HepG2 (cell line): Measurements from ENCODE around the gene TXNL4A. TPM values are rescaled to one million over a fixed set of nuclear protein-coding genes. Genes with fewer than 3 reads are reported as not detected.

ENCODE experiments used
- CBX5 ChIP-seq: sonication (generic); formaldehyde crosslinking; IDR thresholded peaks from 2 replicates; pipeline ENCODE4 v1.4.0; 2020; ENCODE audit warnings: missing genetic modification reagents, borderline replicate concordance
- ETV5 ChIP-seq: IDR thresholded peaks from 2 replicates; pipeline ENCODE4 v1.6.1; 2018; ENCODE audit warnings: missing biosample characterization, missing genetic modification reagents, inconsistent platforms, borderline replicate concordance
- HDAC6 ChIP-seq: fragments of 200-600 bp; sonication (generic); IDR thresholded peaks from 2 replicates; pipeline ENCODE4 v1.7.0; 2017; ENCODE audit warnings: mild to moderate bottlenecking, antibody characterized with exemption, low read length, low read depth
- HMGA1 ChIP-seq: sonication (generic); formaldehyde crosslinking; conservative IDR thresholded peaks from 2 replicates; pipeline ENCODE4 v1.4.0; 2020; ENCODE audit warnings: missing genetic modification reagents
- JUNB ChIP-seq: sonication (generic); formaldehyde crosslinking; IDR thresholded peaks from 2 replicates; pipeline ENCODE4 v1.8.0; 2022; ENCODE audit warnings: missing genetic modification reagents, mild to moderate bottlenecking, borderline replicate concordance
- KDM5B ChIP-seq: sonication (generic); formaldehyde crosslinking; IDR thresholded peaks from 2 replicates; pipeline ENCODE4 v1.4.0; 2020; ENCODE audit warnings: missing genetic modification reagents, mild to moderate bottlenecking, borderline replicate concordance
- KLF15 ChIP-seq: sonication (generic); formaldehyde crosslinking; IDR thresholded peaks from 2 replicates; pipeline ENCODE4 v1.8.1; 2023; ENCODE audit warnings: borderline replicate concordance, mild to moderate bottlenecking, inconsistent platforms, missing genetic modification reagents, mixed read lengths
- MEIS2 ChIP-seq: sonication (generic); formaldehyde crosslinking; IDR thresholded peaks from 2 replicates; pipeline ENCODE4 v1.9.0; 2021; ENCODE audit warnings: mild to moderate bottlenecking, missing genetic modification reagents
- MXD4 ChIP-seq: IDR thresholded peaks from 2 replicates; pipeline ENCODE4 v1.6.1; 2016; ENCODE audit warnings: mild to moderate bottlenecking, missing biosample characterization, missing genetic modification reagents
- RFXANK ChIP-seq: IDR thresholded peaks from 2 replicates; pipeline ENCODE4 v1.6.1; 2016
- TARDBP ChIP-seq: sonication (generic); formaldehyde crosslinking; IDR thresholded peaks from 2 replicates; pipeline ENCODE4 v1.8.0; 2022; ENCODE audit warnings: mild to moderate bottlenecking, missing genetic modification reagents
- ZNF510 ChIP-seq: sonication (generic); formaldehyde crosslinking; IDR thresholded peaks from 2 replicates; pipeline ENCODE4 v1.4.0; 2020; ENCODE audit warnings: low read depth, mild to moderate bottlenecking, missing genetic modification reagents
- ZNF549 ChIP-seq: sonication (generic); formaldehyde crosslinking; IDR thresholded peaks from 2 replicates; pipeline ENCODE4 v1.5.0; 2020; ENCODE audit warnings: missing genetic modification reagents
- ZNF563 ChIP-seq: sonication (generic); formaldehyde crosslinking; IDR thresholded peaks from 2 replicates; pipeline ENCODE4 v1.8.0; 2022; ENCODE audit warnings: mild to moderate bottlenecking, moderate library complexity, missing genetic modification reagents
- ZNF598 ChIP-seq: sonication (generic); formaldehyde crosslinking; IDR thresholded peaks from 2 replicates; pipeline ENCODE4 v1.5.1; 2020; ENCODE audit warnings: mild to moderate bottlenecking, missing genetic modification reagents, borderline replicate concordance
- ZNF703 ChIP-seq: sonication (generic); formaldehyde crosslinking; IDR thresholded peaks from 2 replicates; pipeline ENCODE4 v1.5.1; 2020; ENCODE audit warnings: missing genetic modification reagents, mild to moderate bottlenecking, moderate library complexity, borderline replicate concordance
- ZNF749 ChIP-seq: sonication (generic); formaldehyde crosslinking; IDR thresholded peaks from 2 replicates; pipeline ENCODE4 v1.8.0; 2022; ENCODE audit warnings: mild to moderate bottlenecking, missing genetic modification reagents, moderate library complexity, borderline replicate concordance
- ZNF83 ChIP-seq: sonication (generic); formaldehyde crosslinking; IDR thresholded peaks from 2 replicates; pipeline ENCODE4 v1.4.0; 2020; ENCODE audit warnings: missing genetic modification reagents, mild to moderate bottlenecking, borderline replicate concordance
- ZNF850 ChIP-seq: sonication (generic); formaldehyde crosslinking; conservative IDR thresholded peaks from 2 replicates; pipeline ENCODE4 v1.9.0; 2021; ENCODE audit warnings: mild to moderate bottlenecking, missing genetic modification reagents
- polyA plus RNA-seq, 8 experiments: library from polyadenylated mRNA; depleted of rRNA in 3 of 8; stranded (reverse) in 7 of 8; unstranded in 1 of 8; fragments of >200 nt; fragmentation: Illumina TruSeq in 4 of 8; extraction: Trizol in 4 of 8; gene quantifications; 2 replicates each; pipeline versions ENCODE4 v1.2.1 to v1.2.3, GENCODE V29; 2011 to 2016; ENCODE audit warnings: low read depth in 4 of 8, missing spikeins in 1 of 8, mixed read lengths in 1 of 8; ENCODE audit not compliant: insufficient read depth in 1 of 8
- total RNA-seq, 5 experiments: library from RNA; depleted of rRNA; stranded (reverse); fragments of >200 nt; fragmentation: Illumina TruSeq; extraction: Trizol; gene quantifications; 2 replicates each; pipeline ENCODE4 v1.2.3, GENCODE V29; 2016; ENCODE audit warnings: low read depth in 1 of 5
- TF ChIP-seq, protein P1 (sequence below): sonication (generic); formaldehyde crosslinking; IDR thresholded peaks from 2 replicates; pipeline ENCODE4 v1.5.0; 2020; ENCODE audit warnings: missing genetic modification reagents, mild to moderate bottlenecking, borderline replicate concordance
- TF ChIP-seq, protein P2 (sequence below): sonication (generic); formaldehyde crosslinking; IDR thresholded peaks from 2 replicates; pipeline ENCODE4 v1.5.0; 2020; ENCODE audit warnings: missing genetic modification reagents
- TF ChIP-seq, protein P3 (sequence below): IDR thresholded peaks from 2 replicates; pipeline ENCODE4 v1.6.1; 2012; ENCODE audit warnings: low read depth, low read length, improper control_type of control experiment
- TF ChIP-seq, protein P4 (sequence below): sonication (generic); formaldehyde crosslinking; IDR thresholded peaks from 2 replicates; pipeline ENCODE4 v1.8.0; 2022; ENCODE audit warnings: mild to moderate bottlenecking, missing genetic modification reagents, moderate library complexity
- TF ChIP-seq, protein P5 (sequence below): sonication (generic); formaldehyde crosslinking; IDR thresholded peaks from 2 replicates; pipeline ENCODE4 v1.4.0; 2020; ENCODE audit warnings: mild to moderate bottlenecking, missing genetic modification reagents

TXNL4A gene
- total and polyA plus RNA-seq, 2 of the 13 experiments (the other 11 are each of a cell fraction or from before 2014, with no cell fraction given): 172 to 202 TPM

DNA sequence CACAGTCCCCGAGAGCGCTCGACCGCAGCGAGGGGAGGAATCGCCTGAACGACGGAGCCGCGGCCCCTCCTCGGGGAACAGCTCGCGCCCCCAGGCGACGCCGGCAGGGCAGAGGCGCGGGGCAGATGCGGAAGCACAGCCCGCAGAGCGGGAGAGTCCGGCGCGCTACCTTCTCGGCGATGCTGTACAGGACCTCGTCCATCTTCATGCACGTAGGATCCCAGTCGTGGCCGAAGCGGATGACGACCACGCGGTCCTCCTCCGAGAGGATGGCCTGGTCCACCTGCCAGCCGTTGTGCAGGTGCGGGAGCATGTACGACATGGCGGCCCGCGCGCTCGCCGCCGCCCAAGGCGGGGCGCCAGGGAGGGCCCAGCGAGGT is 302 bp downstream of the TXNL4A start (continued):
- no peak for TF ChIP-seq KLF15
- TF ChIP-seq, protein P1, sequence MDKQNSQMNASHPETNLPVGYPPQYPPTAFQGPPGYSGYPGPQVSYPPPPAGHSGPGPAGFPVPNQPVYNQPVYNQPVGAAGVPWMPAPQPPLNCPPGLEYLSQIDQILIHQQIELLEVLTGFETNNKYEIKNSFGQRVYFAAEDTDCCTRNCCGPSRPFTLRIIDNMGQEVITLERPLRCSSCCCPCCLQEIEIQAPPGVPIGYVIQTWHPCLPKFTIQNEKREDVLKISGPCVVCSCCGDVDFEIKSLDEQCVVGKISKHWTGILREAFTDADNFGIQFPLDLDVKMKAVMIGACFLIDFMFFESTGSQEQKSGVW: 0 out of 2 replicates have a peak, but pooled peaks have one; percentile 51
- peak; percentile 35; the same call in 1 of the 2 replicates for TF ChIP-seq MXD4 (CRISPR knock-in tag)
- no peak for TF ChIP-seq ZNF549 (CRISPR knock-in tag)
- no peak for TF ChIP-seq ZNF749 (CRISPR knock-in tag)
- no peak for TF ChIP-seq HMGA1
- TF ChIP-seq, protein P2, sequence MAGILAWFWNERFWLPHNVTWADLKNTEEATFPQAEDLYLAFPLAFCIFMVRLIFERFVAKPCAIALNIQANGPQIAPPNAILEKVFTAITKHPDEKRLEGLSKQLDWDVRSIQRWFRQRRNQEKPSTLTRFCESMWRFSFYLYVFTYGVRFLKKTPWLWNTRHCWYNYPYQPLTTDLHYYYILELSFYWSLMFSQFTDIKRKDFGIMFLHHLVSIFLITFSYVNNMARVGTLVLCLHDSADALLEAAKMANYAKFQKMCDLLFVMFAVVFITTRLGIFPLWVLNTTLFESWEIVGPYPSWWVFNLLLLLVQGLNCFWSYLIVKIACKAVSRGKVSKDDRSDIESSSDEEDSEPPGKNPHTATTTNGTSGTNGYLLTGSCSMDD (CRISPR knock-in tag): no peak
- TF ChIP-seq RFXANK (CRISPR knock-in tag): no peak
- TF ChIP-seq HDAC6: no peak
- TF ChIP-seq ZNF850 (CRISPR knock-in tag): no peak
- TF ChIP-seq, protein P3, sequence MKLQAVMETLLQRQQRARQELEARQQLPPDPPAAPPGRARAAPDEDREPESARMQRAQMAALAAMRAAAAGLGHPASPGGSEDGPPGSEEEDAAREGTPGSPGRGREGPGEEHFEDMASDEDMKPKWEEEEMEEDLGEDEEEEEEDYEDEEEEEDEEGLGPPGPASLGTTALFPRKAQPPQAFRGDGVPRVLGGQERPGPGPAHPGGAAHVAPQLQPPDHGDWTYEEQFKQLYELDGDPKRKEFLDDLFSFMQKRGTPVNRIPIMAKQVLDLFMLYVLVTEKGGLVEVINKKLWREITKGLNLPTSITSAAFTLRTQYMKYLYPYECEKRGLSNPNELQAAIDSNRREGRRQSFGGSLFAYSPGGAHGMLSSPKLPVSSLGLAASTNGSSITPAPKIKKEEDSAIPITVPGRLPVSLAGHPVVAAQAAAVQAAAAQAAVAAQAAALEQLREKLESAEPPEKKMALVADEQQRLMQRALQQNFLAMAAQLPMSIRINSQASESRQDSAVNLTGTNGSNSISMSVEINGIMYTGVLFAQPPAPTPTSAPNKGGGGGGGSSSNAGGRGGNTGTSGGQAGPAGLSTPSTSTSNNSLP: no peak
- no peak for TF ChIP-seq ZNF83
- TF ChIP-seq ZNF703 (CRISPR knock-in tag): no peak; the same call in 1 of the 2 replicates
- TF ChIP-seq, protein P4, sequence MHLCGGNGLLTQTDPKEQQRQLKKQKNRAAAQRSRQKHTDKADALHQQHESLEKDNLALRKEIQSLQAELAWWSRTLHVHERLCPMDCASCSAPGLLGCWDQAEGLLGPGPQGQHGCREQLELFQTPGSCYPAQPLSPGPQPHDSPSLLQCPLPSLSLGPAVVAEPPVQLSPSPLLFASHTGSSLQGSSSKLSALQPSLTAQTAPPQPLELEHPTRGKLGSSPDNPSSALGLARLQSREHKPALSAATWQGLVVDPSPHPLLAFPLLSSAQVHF (CRISPR knock-in tag): no peak
- TF ChIP-seq CBX5 (CRISPR knock-in tag): peak; percentile 64; the same call in 1 of the 2 replicates
- TF ChIP-seq ZNF510: peak; percentile 78; the same call in 1 of the 2 replicates
- TF ChIP-seq MEIS2 (CRISPR knock-in tag): peak; percentile 79; the same call in 1 of the 2 replicates
- TF ChIP-seq, protein P5, sequence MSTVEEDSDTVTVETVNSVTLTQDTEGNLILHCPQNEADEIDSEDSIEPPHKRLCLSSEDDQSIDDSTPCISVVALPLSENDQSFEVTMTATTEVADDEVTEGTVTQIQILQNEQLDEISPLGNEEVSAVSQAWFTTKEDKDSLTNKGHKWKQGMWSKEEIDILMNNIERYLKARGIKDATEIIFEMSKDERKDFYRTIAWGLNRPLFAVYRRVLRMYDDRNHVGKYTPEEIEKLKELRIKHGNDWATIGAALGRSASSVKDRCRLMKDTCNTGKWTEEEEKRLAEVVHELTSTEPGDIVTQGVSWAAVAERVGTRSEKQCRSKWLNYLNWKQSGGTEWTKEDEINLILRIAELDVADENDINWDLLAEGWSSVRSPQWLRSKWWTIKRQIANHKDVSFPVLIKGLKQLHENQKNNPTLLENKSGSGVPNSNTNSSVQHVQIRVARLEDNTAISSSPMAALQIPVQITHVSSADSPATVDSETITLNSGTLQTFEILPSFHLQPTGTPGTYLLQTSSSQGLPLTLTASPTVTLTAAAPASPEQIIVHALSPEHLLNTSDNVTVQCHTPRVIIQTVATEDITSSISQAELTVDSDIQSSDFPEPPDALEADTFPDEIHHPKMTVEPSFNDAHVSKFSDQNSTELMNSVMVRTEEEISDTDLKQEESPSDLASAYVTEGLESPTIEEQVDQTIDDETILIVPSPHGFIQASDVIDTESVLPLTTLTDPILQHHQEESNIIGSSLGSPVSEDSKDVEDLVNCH (CRISPR knock-in tag): no peak
- peak; percentile 76 for TF ChIP-seq KDM5B
- TF ChIP-seq ETV5 (CRISPR knock-in tag): peak; percentile 39; the same call in 1 of the 2 replicates
- peak; percentile 88; the same call in 1 of the 2 replicates for TF ChIP-seq ZNF563
- TF ChIP-seq TARDBP: no peak; the same call in 1 of the 2 replicates
- TF ChIP-seq JUNB: no peak
- TF ChIP-seq ZNF598 (CRISPR knock-in tag): no peak
